Measurements from ENCODE around the gene SEPTIN8. TPM values are rescaled to one million over a fixed set of nuclear protein-coding genes. Genes with fewer than 3 reads are reported as not detected.

SEPTIN8 gene
- total RNA-seq, 1 experiment from 2014 or later: 38.2 TPM

DNA sequence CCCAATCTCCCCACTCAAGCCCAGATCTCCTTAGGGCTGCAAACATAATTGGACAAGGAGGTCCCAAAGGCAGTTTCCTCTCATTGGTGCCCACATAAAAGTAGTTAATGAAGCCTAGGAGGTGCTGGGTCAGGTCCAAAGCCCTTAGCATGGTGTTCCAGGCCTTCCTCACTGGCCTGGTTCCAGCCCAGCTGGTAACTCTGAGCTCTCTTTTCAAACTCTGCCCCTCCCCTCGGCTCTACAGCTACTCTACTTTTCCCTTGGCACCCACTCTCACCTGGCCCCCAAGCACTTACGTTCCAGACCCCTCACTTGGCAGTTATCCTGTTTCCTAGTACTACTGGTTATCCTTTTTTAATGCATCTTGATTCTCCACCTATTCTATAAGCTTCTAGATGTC, 9.9 kb downstream of the SEPTIN8 start:
- WGBS (ENCODE audit: extremely low coverage, insufficient read length, low lambda C conversion rate): no CpG with 5 or more reads among the region's 2 CpGs

More for the DNA sequence above, 9.9 kb downstream of the SEPTIN8 start:
- no peaks in the 10 kb centered on the region for H3K23me2 ChIP-seq (ENCODE audit: insufficient read length, low read depth, low read length, poor library complexity, severe bottlenecking)
- H2BK20ac ChIP-seq (ENCODE audit: low read depth, low read length, poor library complexity, severe bottlenecking): no peak overlapping the region
- no peak overlapping the region for H2BK120ac ChIP-seq (ENCODE audit: low read depth, low read length, poor library complexity, severe bottlenecking)
- H2AK5ac ChIP-seq (ENCODE audit: insufficient read length, low read length): no peak overlapping the region
- H3T11ph ChIP-seq (ENCODE audit: low read length): no peak overlapping the region
- no peak overlapping the region for H3K23ac ChIP-seq (ENCODE audit: insufficient read length, low read depth, low read length)
- H3K9me3 ChIP-seq (ENCODE audit: control insufficient read depth, low read depth, low read length): no peaks in the 10 kb centered on the region
- H3K9me3 Mint-ChIP-seq: no peaks in the 10 kb centered on the region
- peaks cover 2% of the 10 kb centered on the region for H4K20me1 ChIP-seq (ENCODE audit: control insufficient read depth, insufficient read depth, insufficient read length)
- TF ChIP-seq, protein P1, sequence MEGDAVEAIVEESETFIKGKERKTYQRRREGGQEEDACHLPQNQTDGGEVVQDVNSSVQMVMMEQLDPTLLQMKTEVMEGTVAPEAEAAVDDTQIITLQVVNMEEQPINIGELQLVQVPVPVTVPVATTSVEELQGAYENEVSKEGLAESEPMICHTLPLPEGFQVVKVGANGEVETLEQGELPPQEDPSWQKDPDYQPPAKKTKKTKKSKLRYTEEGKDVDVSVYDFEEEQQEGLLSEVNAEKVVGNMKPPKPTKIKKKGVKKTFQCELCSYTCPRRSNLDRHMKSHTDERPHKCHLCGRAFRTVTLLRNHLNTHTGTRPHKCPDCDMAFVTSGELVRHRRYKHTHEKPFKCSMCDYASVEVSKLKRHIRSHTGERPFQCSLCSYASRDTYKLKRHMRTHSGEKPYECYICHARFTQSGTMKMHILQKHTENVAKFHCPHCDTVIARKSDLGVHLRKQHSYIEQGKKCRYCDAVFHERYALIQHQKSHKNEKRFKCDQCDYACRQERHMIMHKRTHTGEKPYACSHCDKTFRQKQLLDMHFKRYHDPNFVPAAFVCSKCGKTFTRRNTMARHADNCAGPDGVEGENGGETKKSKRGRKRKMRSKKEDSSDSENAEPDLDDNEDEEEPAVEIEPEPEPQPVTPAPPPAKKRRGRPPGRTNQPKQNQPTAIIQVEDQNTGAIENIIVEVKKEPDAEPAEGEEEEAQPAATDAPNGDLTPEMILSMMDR (conservative IDR thresholded peaks at IDR 0.05): no peak
- no peak overlapping the region for H3K27ac ChIP-seq (ENCODE audit: insufficient read length, low read depth, low read length)
- H2BK12ac ChIP-seq (ENCODE audit: insufficient read length, low read depth, low read length): no peak overlapping the region
- peaks cover 6% of the 10 kb centered on the region; the same call in 1 of the 2 replicates for H3K27me3 Mint-ChIP-seq (ENCODE audit: low read depth)
- H2BK15ac ChIP-seq (ENCODE audit: low read depth, low read length): no peak overlapping the region
- H3K4me1 ChIP-seq (ENCODE audit: insufficient read depth, low read length): peaks cover 3% of the 10 kb centered on the region; the same call in 1 of the 2 replicates
- DNase-seq: no peak
- H3K27ac Mint-ChIP-seq: no peak overlapping the region
- H3K27me3 ChIP-seq (ENCODE audit: insufficient read depth, low read length): no peaks in the 10 kb centered on the region
- no peak overlapping the region for H4K8ac ChIP-seq (replicated peaks; ENCODE audit: insufficient read length, low read depth, low read length)
- H3K4me3 Mint-ChIP-seq: no peak overlapping the region
- no peak overlapping the region for H3K4ac ChIP-seq (ENCODE audit: low read depth, low read length)
- no peak overlapping the region for H3K14ac ChIP-seq (ENCODE audit: insufficient read depth, low read length)
- H3K36me3 Mint-ChIP-seq (ENCODE audit: insufficient read depth in 1 of 3, low read depth in 3 of 3): peaks cover 3 to 16% (median 15%) of the 10 kb centered on the region in 3 experiments; a peak in 6 of 7 replicates
- H3K18ac ChIP-seq (ENCODE audit: insufficient read length, low read depth, low read length): no peak overlapping the region
- no peak overlapping the region for H3K56ac ChIP-seq (ENCODE audit: insufficient read length, low read depth, low read length)
- no peak overlapping the region for H2BK5ac ChIP-seq (ENCODE audit: insufficient read length, low read length)
- H4K5ac ChIP-seq (ENCODE audit: insufficient read length, low read depth, low read length): no peak overlapping the region
- H2AFZ ChIP-seq (ENCODE audit: low read length): no peak overlapping the region
- H3K4me1 Mint-ChIP-seq: peaks cover 16 to 18% of the 10 kb centered on the region in 2 experiments
- H3K79me2 ChIP-seq (ENCODE audit: insufficient read depth, low read length): no peaks in the 10 kb centered on the region
- H3K4me2 ChIP-seq (ENCODE audit: insufficient read depth, insufficient read length, low read length): no peak overlapping the region
- no peak overlapping the region for H3K9ac ChIP-seq (ENCODE audit: extremely low read depth, insufficient read length, low read length)
- no peak overlapping the region for H4K91ac ChIP-seq (ENCODE audit: insufficient read length, low read depth, low read length)
- no peaks in the 10 kb centered on the region for H3K79me1 ChIP-seq (ENCODE audit: insufficient read depth, low read depth, low read length, poor library complexity, severe bottlenecking)

All from H9 (cell line).